HG02798 (cell line): ENCODE measurements around the gene DCAF8.

Experiments used
- ATAC-seq: cut with Tn5 transposase; IDR thresholded peaks from one replicate; pipeline ENCODE4 v1.9.1; 2021; ENCODE audit warnings: mild to moderate bottlenecking; ENCODE audit not compliant: unreplicated experiment, poor library complexity

Gene DCAF8

GRCh38 chr1:160267284-160267991 is 5.1 kb upstream of the DCAF8 start:
- no peak for ATAC-seq

- no peak for ATAC-seq
Observed at GRCh38 chr1:160264795-160265307, 2.5 kb upstream of the DCAF8 start.

DNA sequence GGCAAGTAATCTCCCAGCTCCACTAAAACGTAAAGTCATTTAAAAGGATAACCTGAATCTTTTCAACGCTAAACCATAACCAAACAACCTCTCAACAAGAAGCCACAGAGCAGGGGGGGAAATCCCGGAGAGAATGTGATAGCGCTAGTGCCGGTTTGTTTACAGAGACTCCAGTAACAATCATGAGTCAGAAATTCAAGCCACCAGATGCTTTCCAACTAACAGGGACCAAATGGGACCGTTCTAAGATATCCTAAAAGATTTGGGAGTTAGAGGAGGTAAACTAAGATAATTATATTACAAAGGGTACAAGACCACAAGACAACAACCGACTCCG is 825 bp downstream of the DCAF8 start:
- peak; percentile 27 for ATAC-seq

DNA sequence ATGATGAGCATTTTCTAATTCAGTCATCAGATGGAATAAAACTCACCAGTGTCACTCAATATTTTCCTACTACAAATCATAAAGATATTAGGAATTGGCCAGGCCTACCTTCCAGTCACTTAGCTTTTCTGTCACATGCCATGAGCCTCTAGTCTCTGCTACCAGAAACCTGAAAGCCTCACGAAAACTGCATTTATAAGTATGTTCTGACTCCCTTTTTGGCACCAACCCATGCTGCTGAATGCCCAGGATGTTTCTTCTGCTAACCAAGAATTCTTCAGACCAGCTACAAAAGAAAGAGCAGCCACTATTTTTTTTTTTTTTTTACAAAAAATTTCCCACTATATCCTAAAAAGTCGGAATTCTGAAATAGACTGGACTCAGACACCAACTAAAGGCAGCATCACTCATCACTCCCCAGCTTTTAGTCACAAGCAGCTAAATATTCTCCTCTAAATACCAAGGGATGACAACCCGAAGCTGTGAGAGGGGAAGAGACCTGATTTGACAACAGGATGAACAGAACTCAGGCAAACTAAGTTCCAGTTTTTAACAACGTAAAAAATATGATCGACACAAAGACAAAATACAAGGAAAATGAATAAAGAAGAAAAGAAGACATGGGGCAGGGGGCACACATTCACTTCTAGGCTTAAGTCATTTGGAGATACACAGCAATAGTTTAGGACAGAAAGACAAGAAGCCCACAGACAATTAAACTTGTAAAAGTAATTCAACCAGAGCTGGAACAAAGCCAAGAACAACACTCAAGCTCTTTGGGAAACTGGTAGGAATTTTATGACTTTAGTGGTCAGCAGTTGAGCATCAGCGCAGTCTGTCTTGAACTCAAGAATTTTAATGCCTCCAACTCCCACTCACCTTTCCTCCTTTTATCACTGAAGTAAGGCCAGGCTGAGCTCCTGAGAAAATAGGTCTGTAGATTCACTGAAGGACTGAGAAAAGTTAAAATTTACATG is 1.7 kb downstream of the DCAF8 start:
- ATAC-seq = no peak

GRCh38 chr1:160258177-160258798 is 4.1 kb downstream of the DCAF8 start:
- no peak for ATAC-seq

DNA sequence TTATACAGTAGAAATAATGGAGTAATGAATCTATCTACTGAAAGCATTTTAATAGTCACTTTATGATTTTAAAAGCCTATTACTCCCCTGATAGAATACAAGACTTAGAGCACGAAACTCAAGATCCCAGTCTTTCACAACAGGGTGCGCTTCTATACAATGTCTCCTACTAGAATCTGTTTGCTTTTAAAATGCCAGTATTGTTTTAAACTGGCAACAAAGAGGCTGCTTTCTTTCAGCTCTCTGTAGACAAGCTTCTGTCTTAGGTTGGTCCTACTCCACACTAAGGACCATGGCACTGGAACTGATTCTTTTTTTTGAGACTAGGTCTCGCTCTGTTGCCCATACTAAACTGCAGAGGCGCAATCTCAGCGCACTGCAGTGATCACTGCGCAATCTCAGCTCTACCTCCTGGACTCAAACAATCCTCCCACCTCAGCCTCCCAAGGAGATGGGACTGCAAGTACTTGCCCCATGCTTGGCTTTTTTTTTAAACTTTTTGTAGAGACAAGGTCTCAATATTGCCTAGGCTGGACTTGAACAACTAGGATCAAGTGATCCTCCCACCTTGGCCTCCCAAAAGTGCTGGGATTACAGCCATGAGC is 4.8 kb downstream of the DCAF8 start:
- ATAC-seq = no peak

GRCh38 chr1:160256396-160257046 is 5.8 kb downstream of the DCAF8 start:
- no peak for ATAC-seq

DNA sequence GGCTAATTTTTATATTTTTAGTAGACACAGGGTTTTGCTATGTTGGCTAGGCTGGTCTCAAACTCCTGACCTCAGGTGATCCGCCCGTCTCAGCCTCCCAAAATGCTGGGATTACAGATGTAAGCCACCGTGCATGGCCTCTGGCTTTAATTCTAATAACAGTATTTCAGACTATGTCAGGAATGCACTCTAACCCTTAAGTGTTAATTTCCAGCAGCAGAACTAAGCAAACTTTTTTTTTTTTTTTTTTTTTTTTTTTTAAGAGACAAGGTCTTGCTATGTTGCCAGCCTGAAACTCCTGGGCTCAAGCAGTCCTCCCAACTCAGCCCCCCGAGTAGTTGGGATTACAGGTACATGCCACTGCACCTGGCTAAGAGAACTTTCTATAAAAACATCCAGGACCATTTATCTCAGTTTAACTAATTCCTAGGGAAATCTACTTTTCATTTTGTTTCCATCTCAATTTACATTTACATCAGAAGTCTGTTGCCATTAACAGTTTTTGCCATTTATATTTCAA is 6.5 kb downstream of the DCAF8 start:
- ATAC-seq = no peak

GRCh38 chr1:160251687-160252526 is 10.4 kb downstream of the DCAF8 start:
- ATAC-seq = peak; percentile 87

- ATAC-seq = no peak
Observed at GRCh38 chr1:160251011-160251410, 11.3 kb downstream of the DCAF8 start.

DNA sequence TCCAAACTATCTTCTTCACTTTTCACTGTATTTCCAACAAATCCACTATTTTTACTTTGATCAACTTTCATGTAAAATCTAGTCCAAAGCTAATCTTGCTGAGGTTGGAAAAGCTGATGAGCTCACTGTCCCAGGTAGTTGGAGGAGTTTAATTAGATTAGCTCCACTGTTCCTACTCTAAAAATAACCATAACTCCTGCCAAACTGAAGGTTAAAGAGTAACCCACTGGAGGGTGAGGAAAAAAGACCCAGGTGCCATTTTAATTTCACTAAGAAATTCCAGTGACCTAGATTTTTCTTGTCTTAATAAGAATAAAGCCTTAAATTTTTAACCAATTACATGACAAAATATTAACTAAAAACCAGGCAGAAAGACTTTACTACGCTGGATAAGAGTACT is 15.3 kb downstream of the DCAF8 start:
- no peak for ATAC-seq

DNA sequence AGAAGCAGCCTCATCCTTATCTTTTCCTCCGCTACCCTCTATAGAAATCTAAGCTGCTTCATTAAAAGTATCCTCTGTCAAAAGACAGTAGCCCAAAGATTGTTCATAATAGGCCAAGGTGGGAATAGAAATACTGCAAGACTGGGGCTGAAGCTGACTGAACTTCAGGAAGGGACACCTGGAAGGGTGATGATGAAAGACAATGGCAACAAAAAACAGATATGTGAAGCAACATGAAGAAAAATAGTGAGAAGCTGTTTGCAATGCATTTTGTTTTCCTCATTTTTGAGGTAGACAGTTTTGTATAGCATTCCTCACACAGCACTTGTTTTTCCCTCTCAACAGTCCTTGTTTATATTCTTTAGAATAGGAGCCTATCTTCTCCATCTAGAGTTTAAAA is 16.9 kb downstream of the DCAF8 start:
- ATAC-seq = no peak

DNA sequence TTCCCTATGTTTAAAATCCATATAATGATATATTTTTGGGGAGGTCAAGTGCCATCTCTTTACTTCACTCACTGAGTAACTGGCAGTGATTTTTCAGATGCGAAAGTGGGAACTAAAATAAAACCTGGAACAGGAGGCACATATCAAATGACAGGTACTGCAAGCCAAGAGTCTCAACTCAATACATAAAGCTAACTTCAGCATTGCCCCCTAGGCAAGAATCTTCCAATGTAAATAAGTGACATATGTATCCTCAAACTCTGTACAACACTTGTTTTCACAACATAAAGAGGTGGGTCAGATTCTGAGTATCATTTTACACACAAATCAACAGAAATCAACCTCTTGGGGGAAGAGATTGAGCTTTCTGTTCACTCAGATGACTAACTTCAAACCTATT is 18.1 kb downstream of the DCAF8 start:
- ATAC-seq = no peak

DNA sequence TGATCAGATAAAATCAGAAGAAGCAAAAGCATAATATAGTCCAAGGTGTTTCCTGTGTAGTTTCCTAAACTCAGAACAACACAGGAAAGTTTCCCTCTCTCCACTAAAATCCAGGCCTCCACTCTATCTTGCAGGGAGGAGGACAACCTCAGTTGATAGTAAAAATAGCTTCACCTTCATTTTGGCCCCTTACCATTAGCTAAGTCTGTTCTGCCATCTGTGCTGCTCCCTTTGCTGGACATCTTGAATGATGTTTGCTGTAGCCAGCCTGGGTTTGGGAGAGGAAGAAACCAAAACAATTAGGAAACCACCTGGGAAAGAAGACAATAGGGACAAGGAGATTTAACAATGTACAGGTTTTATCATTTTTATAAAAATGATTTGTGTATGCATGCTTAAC is 18.6 kb downstream of the DCAF8 start:
- ATAC-seq = no peak

DNA sequence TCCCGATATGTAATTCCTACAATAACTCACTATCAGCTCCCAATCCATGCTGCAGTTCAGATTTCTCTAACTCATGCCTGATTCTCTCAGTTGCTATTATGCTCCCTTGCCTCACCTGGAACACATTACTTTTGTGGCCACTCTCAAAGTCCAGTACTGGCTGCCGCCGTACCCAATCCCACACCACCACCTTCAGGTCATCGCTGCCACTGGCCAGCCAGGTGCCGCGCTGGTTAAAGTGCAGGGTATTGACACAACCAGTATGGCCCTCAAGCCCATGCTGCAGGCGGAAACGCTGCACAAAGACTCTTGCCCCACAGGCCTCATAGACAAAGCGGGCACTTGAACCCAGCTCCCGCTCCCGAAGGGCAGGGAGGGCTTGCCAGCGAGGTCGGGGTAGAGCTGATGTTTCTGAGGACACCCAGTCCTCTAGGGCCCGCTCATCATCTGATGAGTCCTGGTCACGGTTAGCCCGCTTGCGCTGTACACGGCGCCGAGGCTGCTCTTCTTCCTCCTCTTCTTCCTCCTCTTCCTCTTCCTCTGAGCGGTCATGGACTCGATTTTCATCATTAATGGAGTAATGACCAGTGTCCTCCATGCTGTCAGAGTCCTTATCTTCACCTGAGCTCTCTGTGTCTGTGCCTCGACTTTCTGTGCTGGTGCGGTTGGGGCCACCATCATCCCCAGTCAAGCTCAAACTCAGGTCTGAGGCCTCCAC is 22.6 kb downstream of the DCAF8 start:
- ATAC-seq = no peak

- ATAC-seq = no peak
Observed at GRCh38 chr1:160238408-160238807, 23.9 kb downstream of the DCAF8 start.

DNA sequence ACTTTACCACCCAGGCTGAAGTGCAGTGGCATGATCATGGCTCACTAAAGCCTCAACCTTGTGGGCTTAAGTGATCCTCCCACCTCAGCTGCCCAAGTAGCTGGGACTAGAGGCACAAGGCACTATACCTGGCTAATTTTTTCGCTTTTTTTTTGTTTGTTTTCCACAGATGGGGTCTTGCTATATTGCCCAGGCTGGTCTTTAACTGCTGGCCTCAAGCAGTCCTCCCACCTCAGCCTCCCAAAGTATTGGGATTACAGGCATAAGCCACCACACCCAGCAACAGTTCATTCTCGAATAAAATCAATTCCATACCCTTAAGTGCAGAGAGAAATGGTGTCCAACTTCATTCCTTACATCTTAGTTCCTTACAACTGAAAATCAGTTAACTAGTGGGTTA is 24.8 kb downstream of the DCAF8 start:
- no peak for ATAC-seq

DNA sequence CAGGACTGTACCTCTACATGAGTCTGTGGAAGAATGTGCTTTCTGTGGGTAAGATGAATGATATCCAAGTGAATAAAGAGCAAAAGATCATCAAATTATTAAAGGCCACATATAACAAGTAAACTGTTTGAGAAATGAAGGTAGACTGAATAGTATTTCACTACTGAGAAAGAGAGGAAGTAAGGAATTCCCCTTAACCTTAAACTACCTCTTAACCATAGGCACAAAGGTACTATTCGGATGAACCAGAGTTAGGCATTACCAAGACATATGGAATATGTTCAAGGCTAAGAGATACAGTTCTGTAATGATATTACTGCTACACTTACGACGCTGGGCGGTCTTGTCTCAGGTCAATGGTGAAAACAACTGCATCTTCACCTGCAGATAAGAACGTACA is 25.5 kb downstream of the DCAF8 start:
- ATAC-seq = no peak
